ENCODE results near the gene DYNC1LI1.
"Not testable (repeated sequence)": the region's sequence is repeated elsewhere in the genome, so short reads cannot be mapped to it uniquely, and the experiment has no call there.

The DYNC1LI1 gene

GRCh38 chr3:32540899-32541298 is 29.8 kb downstream of the DYNC1LI1 start:
- H3K4me3 ChIP-seq (ENCODE audit: low read depth, low read length): no peak overlapping the region

- H3K4me3 ChIP-seq (ENCODE audit: low read depth, low read length): no peak overlapping the region
These were observed 38.2 kb downstream of the DYNC1LI1 start for GRCh38 chr3:32532434-32532833.

GRCh38 chr3:32531010-32531647 is 39.5 kb downstream of the DYNC1LI1 start:
- no peak overlapping the region for H3K4me3 ChIP-seq (ENCODE audit: low read depth, low read length)

DNA sequence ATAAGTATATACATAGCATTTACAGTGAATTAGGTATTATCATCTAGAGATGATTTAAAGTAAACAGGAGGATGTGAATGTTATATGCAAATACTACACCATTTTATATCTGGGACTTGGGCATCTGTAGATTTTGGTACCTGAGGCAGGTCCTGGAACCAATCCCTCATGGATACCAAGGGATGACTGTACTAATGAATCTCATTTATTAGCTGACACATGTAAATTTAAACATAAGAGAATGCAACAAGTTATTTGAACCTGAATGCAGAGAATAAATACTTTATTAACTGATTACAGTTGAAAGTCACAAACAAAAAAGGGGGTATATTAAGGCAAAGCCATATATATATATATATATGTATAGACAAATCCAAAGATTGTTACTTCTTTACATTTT is 44.9 kb downstream of the DYNC1LI1 start:
- H3K4me3 ChIP-seq (ENCODE audit: low read depth, low read length): no peak overlapping the region

- H3K4me3 ChIP-seq (ENCODE audit: low read depth, low read length): no peak overlapping the region
These were observed 48.0 kb downstream of the DYNC1LI1 start for GRCh38 chr3:32522682-32523081.

DNA sequence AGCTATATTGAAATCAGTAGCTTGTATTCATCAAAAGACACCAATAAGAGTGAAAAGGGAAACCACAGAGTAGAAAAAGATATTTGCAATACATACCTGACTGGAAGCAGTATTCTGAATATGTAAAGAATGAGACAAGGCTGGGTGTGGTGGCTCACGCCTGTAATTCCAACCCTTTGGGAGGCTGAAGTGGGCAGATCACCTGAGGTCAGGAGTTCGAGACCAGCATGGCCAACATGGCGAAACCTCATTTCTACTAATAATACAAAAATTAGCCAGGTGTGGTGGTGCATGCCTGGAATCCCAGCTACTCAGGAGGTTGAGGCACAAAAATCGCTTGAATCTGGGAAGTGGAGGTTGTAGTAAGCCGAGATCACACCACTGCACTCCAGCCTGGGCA is 51.7 kb downstream of the DYNC1LI1 start:
- H3K4me3 ChIP-seq (ENCODE audit: low read depth, low read length): not testable (repeated sequence)

DNA sequence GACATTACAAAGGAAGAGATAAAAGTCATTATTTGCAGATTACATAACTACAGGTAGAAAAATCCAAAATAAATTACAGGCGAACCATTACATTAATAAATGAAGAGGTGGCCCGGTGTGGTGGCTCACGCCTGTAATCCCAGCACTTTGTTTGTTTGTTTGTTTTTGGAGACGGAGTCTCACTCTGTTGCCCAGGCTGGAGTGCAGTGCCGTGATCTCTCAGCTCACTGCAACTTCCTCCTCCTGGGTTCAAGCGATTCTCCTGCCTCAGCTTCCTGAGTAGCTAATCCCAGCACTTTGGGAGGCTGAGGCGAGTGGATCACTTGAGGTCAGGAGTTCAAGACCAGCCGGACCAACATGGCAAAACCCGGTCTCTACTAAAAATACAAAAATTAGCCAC is 53.9 kb downstream of the DYNC1LI1 start:
- H3K4me3 ChIP-seq (ENCODE audit: low read depth, low read length): not testable (repeated sequence)

DNA sequence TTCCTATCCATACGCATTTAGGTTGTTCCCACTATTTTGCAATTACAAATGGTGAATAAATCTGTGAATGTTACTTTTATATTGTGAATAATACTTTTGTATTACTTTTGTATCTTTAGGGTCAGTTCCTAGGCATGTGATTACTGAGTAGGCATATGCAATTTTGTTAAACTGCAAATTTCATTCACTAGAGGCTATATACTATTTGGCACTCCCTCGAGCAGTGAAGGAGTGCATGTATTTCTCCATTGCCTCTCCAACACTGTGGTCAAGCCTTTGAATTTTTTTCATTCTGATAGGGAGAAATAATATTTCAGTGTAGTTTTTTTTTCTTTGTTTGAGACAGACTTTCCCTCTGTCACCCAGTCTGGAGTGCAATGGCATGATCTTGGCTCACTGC is 59.7 kb downstream of the DYNC1LI1 start:
- H3K4me3 ChIP-seq (ENCODE audit: low read depth, low read length): no peak overlapping the region

DNA sequence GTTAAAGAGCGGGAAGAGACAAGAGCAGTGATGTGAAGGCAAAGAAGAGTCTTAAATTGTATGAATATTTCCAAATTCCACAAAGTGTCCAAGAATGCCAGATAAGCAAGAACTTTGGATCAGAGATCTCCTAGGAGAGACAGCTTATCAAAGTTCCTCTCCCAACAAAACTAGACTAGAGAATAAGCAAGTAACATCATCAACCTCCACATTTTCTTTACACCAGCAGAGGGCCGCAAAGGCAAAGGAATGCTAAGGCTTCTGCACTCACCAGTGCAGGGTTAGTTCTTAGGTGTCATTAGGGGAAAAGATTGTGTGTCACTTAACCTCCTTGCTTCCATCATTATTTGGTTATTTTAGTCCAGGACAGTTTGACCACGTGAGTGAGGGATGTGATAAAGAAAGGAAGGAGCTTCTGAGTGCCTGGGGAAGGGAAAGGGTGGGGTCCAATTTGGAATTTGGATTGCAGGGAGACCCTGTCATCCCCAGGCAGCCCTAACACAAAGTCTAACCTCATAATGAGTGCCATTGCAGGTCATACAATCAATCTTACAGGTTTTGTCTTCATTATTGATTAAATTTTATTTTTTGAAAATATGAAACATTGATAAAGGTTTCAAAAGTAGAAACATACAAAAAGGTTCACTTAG is 60.5 kb downstream of the DYNC1LI1 start:
- no peak overlapping the region for H3K4me3 ChIP-seq (ENCODE audit: low read depth, low read length)

DNA sequence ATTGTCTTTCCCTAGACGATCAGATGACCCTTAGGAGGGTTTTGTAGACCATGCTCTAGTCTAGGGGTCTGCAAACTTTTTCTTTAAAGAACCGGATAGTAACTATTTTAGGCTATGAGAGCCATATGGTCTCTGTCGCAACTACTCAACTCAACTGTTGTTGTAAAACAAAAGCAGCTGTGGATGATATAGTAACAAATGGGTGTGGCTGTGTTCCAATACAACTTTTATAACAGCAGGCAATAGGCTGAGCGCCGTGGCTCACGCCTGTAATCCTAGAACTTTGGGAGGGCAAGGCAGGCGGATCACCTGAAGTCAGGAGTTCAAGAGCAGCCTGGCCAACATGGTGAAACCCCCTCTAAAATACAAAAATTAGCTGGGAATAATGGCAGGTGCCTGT is 61.9 kb downstream of the DYNC1LI1 start:
- H3K4me3 ChIP-seq (ENCODE audit: low read depth, low read length): no peak overlapping the region

DNA sequence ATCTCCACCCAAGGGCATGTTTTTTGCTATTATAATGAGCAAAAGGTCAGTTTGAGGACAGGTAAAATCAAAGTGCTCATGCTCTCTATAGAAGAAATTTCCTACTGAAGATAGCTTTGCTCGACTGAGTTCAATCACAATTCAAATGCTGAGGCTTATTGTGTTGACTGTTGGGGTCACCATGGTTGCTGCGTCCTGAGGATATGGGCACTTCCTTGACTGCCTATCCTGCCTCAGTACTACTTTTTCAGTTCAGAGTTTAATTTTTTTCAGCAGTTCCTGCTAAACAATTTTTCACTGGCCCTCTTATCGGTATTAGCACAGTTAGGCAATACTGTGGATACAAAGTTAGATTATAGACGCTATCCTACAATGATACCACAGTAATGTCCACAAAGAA is 64.2 kb downstream of the DYNC1LI1 start:
- H3K4me3 ChIP-seq (ENCODE audit: low read depth, low read length): no peak overlapping the region

DNA sequence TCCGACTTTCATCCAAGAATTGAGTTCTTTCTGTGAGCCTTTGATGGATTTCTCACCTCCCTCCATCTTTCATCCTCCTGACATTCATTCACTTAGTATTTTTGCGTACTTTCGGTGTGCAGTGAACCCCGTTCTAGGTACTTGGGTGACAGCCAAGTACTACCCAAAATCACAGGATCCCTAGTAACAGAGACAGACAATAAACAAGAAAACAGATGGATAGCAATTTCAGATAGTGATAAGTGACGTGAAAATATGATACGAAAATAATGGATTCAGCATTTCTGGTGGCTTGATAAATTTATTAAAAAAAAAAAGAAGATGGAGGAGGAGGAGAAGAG is 67.7 kb downstream of the DYNC1LI1 start:
- H3K4me3 ChIP-seq (ENCODE audit: low read depth, low read length): no peak overlapping the region

- H3K4me3 ChIP-seq (ENCODE audit: low read depth, low read length): peak within 1 kb of the TSS; percentile 85
These were observed 68.3 kb downstream of the DYNC1LI1 start, which contains the start of gene CMTM6 for GRCh38 chr3:32502118-32502945. CMTM6 (minus strand) TSS chr3:32502852; CDS start chr3:32502745, 107 bp downstream.

GRCh38 chr3:32501783-32502117 is 68.9 kb downstream of the DYNC1LI1 start:
- peak overlapping the region; percentile 85 for H3K4me3 ChIP-seq (ENCODE audit: low read depth, low read length)

GRCh38 chr3:32500880-32501782 is 69.5 kb downstream of the DYNC1LI1 start:
- H3K4me3 ChIP-seq (ENCODE audit: low read depth, low read length): peak overlapping the region; percentile 85

DNA sequence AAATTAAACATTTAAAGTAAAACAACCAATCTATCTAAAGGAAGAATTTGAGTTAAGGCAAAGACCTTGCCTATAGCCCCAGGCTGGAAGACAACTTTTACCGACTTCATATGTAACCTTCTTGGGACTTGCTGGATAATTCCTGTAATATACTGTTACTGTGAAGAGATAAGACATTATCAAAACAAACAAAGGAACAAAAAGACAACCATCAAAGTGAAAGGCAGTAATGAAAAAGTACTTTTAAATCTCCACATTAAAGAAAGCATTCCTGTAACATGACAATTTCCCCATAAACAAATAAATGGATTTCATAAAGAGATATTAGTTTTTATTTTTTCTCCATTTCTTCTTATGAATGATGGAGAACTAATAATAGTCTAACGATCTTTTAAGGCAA is 70.4 kb downstream of the DYNC1LI1 start:
- H3K4me3 ChIP-seq (ENCODE audit: low read depth, low read length): no peak overlapping the region

DNA sequence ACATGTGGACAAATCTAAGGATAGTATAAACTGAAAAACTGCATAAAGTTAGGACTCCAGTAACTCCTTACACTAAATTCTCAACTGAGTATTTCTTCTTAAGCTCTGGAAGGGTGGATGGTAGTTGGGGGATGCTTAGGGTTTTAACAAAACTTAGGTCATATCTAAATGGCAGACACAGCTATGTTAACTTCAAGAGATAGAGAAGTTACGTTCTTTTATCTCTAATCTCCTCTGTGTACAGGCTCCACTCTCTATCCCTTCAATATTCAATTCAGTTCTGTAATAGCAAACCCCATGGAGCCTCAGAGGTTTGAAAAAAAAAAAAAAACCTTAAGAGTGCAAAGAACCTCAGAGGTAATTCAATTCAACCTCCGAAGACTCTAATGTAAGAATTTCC is 71.1 kb downstream of the DYNC1LI1 start:
- no peak overlapping the region for H3K4me3 ChIP-seq (ENCODE audit: low read depth, low read length)

- H3K4me3 ChIP-seq (ENCODE audit: low read depth, low read length): no peak overlapping the region
These were observed 71.7 kb downstream of the DYNC1LI1 start for GRCh38 chr3:32498992-32499391.

DNA sequence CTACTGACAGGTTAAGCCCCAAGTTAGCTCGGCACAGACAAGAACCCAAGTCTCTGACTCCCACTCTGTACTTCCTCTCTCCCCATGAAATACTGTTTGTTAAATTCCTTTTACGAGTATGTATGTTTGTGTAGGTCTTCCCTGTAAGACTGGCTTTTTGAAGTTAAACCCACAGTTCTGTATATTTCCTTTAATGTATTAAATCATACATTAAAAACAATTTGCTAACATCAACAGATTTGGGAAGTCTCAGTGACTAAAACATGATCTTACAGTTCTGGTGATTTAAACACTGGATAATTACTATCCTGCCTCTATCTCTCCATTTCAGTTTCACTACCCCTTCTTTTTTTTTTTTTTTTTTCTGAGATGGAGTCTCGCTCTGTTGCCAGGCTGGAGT is 72.4 kb downstream of the DYNC1LI1 start:
- no peak overlapping the region for H3K4me3 ChIP-seq (ENCODE audit: low read depth, low read length)

GRCh38 chr3:32495609-32496008 is 75.0 kb downstream of the DYNC1LI1 start:
- no peak overlapping the region for H3K4me3 ChIP-seq (ENCODE audit: low read depth, low read length)

DNA sequence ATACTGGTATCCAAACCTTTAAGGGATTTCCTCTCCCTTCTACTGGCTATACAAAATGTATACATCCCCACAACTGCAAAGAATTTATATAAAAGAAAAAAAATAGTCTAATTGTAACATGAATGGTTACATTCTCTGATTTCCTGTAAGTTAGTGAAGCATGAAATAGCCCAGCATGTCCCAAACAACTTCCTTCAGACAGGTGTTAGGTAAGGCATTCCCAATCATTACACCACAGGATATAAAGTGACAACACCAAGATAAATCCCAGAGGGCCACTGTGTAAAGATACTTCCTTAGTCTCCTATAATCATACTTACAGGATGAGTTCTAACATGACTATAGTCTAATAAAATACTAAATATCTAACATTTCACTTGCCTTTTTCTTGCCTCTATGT is 75.6 kb downstream of the DYNC1LI1 start:
- H3K4me3 ChIP-seq (ENCODE audit: low read depth, low read length): no peak overlapping the region

All from iPS-11a (cell line).